Activated gamma-delta T cell (primary cell): ENCODE measurements around the gene PDCD4.
A peak's percentile ranks its signal among the peaks of the same experiment; 100 is the strongest.

Experiments
- DNase-seq: peaks from one replicate; lab custom pipeline; 2025; lab: John Stamatoyannopoulos, UW
- total RNA-seq, 2 donors: gene quantifications; one replicate each; lab custom pipeline; 2026; lab: John Stamatoyannopoulos, UW

The PDCD4 gene
- 504 to 577 reads per million in 2 donors for total RNA-seq

GRCh38 chr10:110871298-110872084 is at the start of gene PDCD4:
PDCD4 (plus strand) TSS chr10:110871928; CDS start chr10:110876028, 4,100 bp downstream.
- peak; percentile 93 for DNase-seq

GRCh38 chr10:110822035-110822711 is 49.6 kb upstream of the PDCD4 start:
- no peak for DNase-seq

GRCh38 chr10:110822712-110823311 is 48.9 kb upstream of the PDCD4 start:
- no peak for DNase-seq

GRCh38 chr10:110824152-110824441 is 47.6 kb upstream of the PDCD4 start:
- DNase-seq = no peak

- no peak for DNase-seq
Measured at GRCh38 chr10:110824660-110825059, 47.1 kb upstream of the PDCD4 start.

GRCh38 chr10:110825508-110825907 is 46.2 kb upstream of the PDCD4 start:
- no peak for DNase-seq

- no peak for DNase-seq
Measured at GRCh38 chr10:110827410-110827809, 44.3 kb upstream of the PDCD4 start.

- no peak for DNase-seq
Measured at GRCh38 chr10:110827875-110828274, 43.9 kb upstream of the PDCD4 start.

GRCh38 chr10:110828525-110828924 is 43.2 kb upstream of the PDCD4 start:
- no peak for DNase-seq

- DNase-seq = no peak
Measured at GRCh38 chr10:110829721-110830410, 41.9 kb upstream of the PDCD4 start.

GRCh38 chr10:110833234-110833940 is 38.3 kb upstream of the PDCD4 start:
- no peak for DNase-seq

- DNase-seq = no peak
Measured at GRCh38 chr10:110833941-110834628, 37.6 kb upstream of the PDCD4 start.

GRCh38 chr10:110834629-110835301 is 37.0 kb upstream of the PDCD4 start:
- DNase-seq = no peak

- no peak for DNase-seq
Measured at GRCh38 chr10:110835841-110836240, 35.9 kb upstream of the PDCD4 start.

GRCh38 chr10:110836706-110837105 is 35.0 kb upstream of the PDCD4 start:
- no peak for DNase-seq

GRCh38 chr10:110837418-110838171 is 34.1 kb upstream of the PDCD4 start:
- DNase-seq = no peak

- no peak for DNase-seq
Measured at GRCh38 chr10:110840225-110840922, 31.4 kb upstream of the PDCD4 start.

- no peak for DNase-seq
Measured at GRCh38 chr10:110840923-110841428, 30.8 kb upstream of the PDCD4 start.

GRCh38 chr10:110841767-110842267 is 29.9 kb upstream of the PDCD4 start:
- DNase-seq = no peak
